Raji (cell line): Measurements from ENCODE around the gene DTX1.

ENCODE experiments used
- POLR2A ChIP-seq: IDR thresholded peaks from 2 replicates; pipeline ENCODE4 v1.6.1; 2011; ENCODE audit warnings: low read depth, low read length, control low read depth; ENCODE audit not compliant: insufficient read depth

DTX1 gene

GRCh38 chr12:113093409-113094101, 37.0 kb downstream of the DTX1 start:
- TF ChIP-seq POLR2A, result no peak

- TF ChIP-seq POLR2A, result no peak
These were observed 38.2 kb downstream of the DTX1 start for GRCh38 chr12:113094738-113095137.

- TF ChIP-seq POLR2A, result no peak
These were observed 38.9 kb downstream of the DTX1 start for GRCh38 chr12:113095405-113095804.

- no peak for TF ChIP-seq POLR2A
These were observed 40.3 kb downstream of the DTX1 start for GRCh38 chr12:113096675-113097461.

GRCh38 chr12:113097716-113098440, 41.3 kb downstream of the DTX1 start:
- no peak for TF ChIP-seq POLR2A

- TF ChIP-seq POLR2A, result no peak
These were observed 42.0 kb downstream of the DTX1 start for GRCh38 chr12:113098441-113099028.

GRCh38 chr12:113099364-113099763, 42.8 kb downstream of the DTX1 start:
- TF ChIP-seq POLR2A, result no peak

- TF ChIP-seq POLR2A, result no peak
These were observed 43.2 kb downstream of the DTX1 start for GRCh38 chr12:113099764-113100163.

- no peak for TF ChIP-seq POLR2A
These were observed 45.2 kb downstream of the DTX1 start for GRCh38 chr12:113101751-113102150.

- TF ChIP-seq POLR2A, result no peak
These were observed 46.3 kb downstream of the DTX1 start for GRCh38 chr12:113102811-113103210.

- TF ChIP-seq POLR2A, result no peak
These were observed 47.4 kb downstream of the DTX1 start for GRCh38 chr12:113103756-113104450.

GRCh38 chr12:113104953-113105510, 48.5 kb downstream of the DTX1 start:
- no peak for TF ChIP-seq POLR2A

- no peak for TF ChIP-seq POLR2A
These were observed 49.2 kb downstream of the DTX1 start for GRCh38 chr12:113105606-113106271.

- no peak for TF ChIP-seq POLR2A
These were observed 49.8 kb downstream of the DTX1 start for GRCh38 chr12:113106361-113106760.
